Liver (tissue), 3 donors: Measurements from ENCODE around the gene NKIRAS1.

Source experiments
- CTCF ChIP-seq: fragments of 150-350 bp; IDR thresholded peaks from 2 replicates; pipeline ENCODE4 v1.5.1; 2017; ENCODE audit warnings: improper control_type of control experiment, low read depth, low read length; ENCODE audit not compliant: missing input control
- FOXA2 ChIP-seq: IDR thresholded peaks from 2 replicates; pipeline ENCODE4 v1.6.1; 2016; ENCODE audit warnings: antibody characterized with exemption
- JUND ChIP-seq, 2 donors: IDR thresholded peaks; 2 replicates each; pipeline ENCODE4 v1.6.1; 2016; ENCODE audit warnings: antibody characterized with exemption in 2 of 2
- MAX ChIP-seq: IDR thresholded peaks from 2 replicates; pipeline ENCODE4 v1.6.1; 2016; ENCODE audit warnings: antibody characterized with exemption
- RAD21 ChIP-seq, 2 donors: IDR thresholded peaks; 2 replicates each; pipeline ENCODE4 v1.6.1; 2016; ENCODE audit warnings: antibody characterized with exemption in 2 of 2, mild to moderate bottlenecking in 2 of 2
- REST ChIP-seq: IDR thresholded peaks from 2 replicates; pipeline ENCODE4 v1.6.1; 2016; ENCODE audit warnings: antibody characterized with exemption, mild to moderate bottlenecking
- SP1 ChIP-seq: IDR thresholded peaks from 2 replicates; pipeline ENCODE4 v1.6.1; 2018; ENCODE audit warnings: antibody characterized with exemption, mild to moderate bottlenecking
- TAF1 ChIP-seq: conservative IDR thresholded peaks from 2 replicates; pipeline ENCODE4 v1.6.1; 2016; ENCODE audit warnings: antibody characterized with exemption, mild to moderate bottlenecking
- YY1 ChIP-seq: IDR thresholded peaks from 2 replicates; pipeline ENCODE4 v1.6.1; 2016; ENCODE audit warnings: antibody characterized with exemption, mild to moderate bottlenecking
- donor health status: healthy.
- donor health status: healthy.

- no peak for TF ChIP-seq RAD21 (IDR thresholded peaks at IDR 0.05)
- TF ChIP-seq CTCF = no peak
- TF ChIP-seq SP1 = no peak
- no peak for TF ChIP-seq JUND (IDR thresholded peaks at IDR 0.05)
- TF ChIP-seq TAF1 = no peak
- TF ChIP-seq MAX = no peak
- TF ChIP-seq YY1 = no peak
- TF ChIP-seq FOXA2 = no peak
- no peak for TF ChIP-seq REST
Measured at GRCh38 chr3:23940775-23941174, 24.0 kb upstream of the NKIRAS1 start.
